ENCODE measurements around the gene PDE11A.
"Not testable (repeated sequence)": the region's sequence is repeated elsewhere in the genome, so short reads cannot be mapped to it uniquely, and the experiment has no call there.

- not testable (repeated sequence) for TF ChIP-seq CTBP1 (IDR thresholded peaks at IDR 0.05; ENCODE audit: borderline replicate concordance); FOXK2 (IDR thresholded peaks at IDR 0.05); HDGF (IDR thresholded peaks at IDR 0.05; ENCODE audit: borderline replicate concordance); ARNT (IDR thresholded peaks at IDR 0.05); ELF4 (IDR thresholded peaks at IDR 0.05); FOXA1 (IDR thresholded peaks at IDR 0.05); BHLHE40 (IDR thresholded peaks at IDR 0.05; ENCODE audit: borderline replicate concordance); SUZ12 (IDR thresholded peaks at IDR 0.05); FOXM1 (IDR thresholded peaks at IDR 0.05; ENCODE audit: borderline replicate concordance); SP1 (IDR thresholded peaks at IDR 0.05); LEF1 (IDR thresholded peaks at IDR 0.05; ENCODE audit: borderline replicate concordance); TARDBP (IDR thresholded peaks at IDR 0.05)
These were observed 21.3 kb downstream of the PDE11A start for GRCh38 chr2:178051257-178051656.
